Suprapubic skin (tissue), 4 donors: ENCODE data around the gene UQCRQ. TPM values are rescaled to one million over a fixed set of nuclear protein-coding genes. Genes with fewer than 3 reads are reported as not detected.

ENCODE experiments used
- DNase-seq, 2 donors: peaks; one replicate each; pipeline ENCODE4 v3.0.0-alpha.2; 2019; ENCODE audit warnings: low spot score in 2 of 2
- H3K27ac ChIP-seq: fragments of 200-600 bp; sonication (generic); one replicate; pipeline ENCODE4 v1.5.1; 2019
- H3K27me3 ChIP-seq: fragments of 200-600 bp; sonication (generic); one replicate; pipeline ENCODE4 v1.5.1; 2019
- H3K36me3 ChIP-seq: fragments of 200-600 bp; sonication (generic); one replicate; pipeline ENCODE4 v1.5.1; 2019
- H3K4me1 ChIP-seq: fragments of 200-600 bp; sonication (generic); one replicate; pipeline ENCODE4 v1.5.1; 2019
- H3K4me3 ChIP-seq: fragments of 200-600 bp; sonication (generic); one replicate; pipeline ENCODE4 v1.5.1; 2019; ENCODE audit warnings: mild to moderate bottlenecking
- H3K9me3 ChIP-seq: fragments of 200-600 bp; sonication (generic); one replicate; pipeline ENCODE4 v1.5.1; 2019
- CTCF ChIP-seq, 2 donors: fragments of 200-600 bp in 1 of 2; fragments of 450-650 bp in 1 of 2; sonication (generic) in 1 of 2; IDR thresholded peaks; one replicate each; pipeline ENCODE4 v1.5.1; 2016 to 2019; ENCODE audit warnings: antibody characterized with exemption in 2 of 2, mild to moderate bottlenecking in 1 of 2, moderate library complexity in 1 of 2
- EP300 ChIP-seq: sonication (generic); formaldehyde crosslinking; IDR thresholded peaks from one replicate; pipeline ENCODE4 v1.6.1; 2017; ENCODE audit warnings: antibody characterized with exemption
- POLR2A ChIP-seq, 2 donors: fragments of 450-650 bp; IDR thresholded peaks; one replicate each; pipeline ENCODE4 v1.6.1; 2017; ENCODE audit warnings: antibody characterized with exemption in 2 of 2, mild to moderate bottlenecking in 2 of 2, moderate library complexity in 2 of 2
- POLR2AphosphoS5 ChIP-seq, 3 donors: sonication (generic); formaldehyde crosslinking; IDR thresholded peaks; one replicate each; pipeline ENCODE4 v1.6.1; 2017; ENCODE audit warnings: antibody characterized with exemption in 3 of 3
- WGBS: methylation state at CpG from one replicate; pipeline ENCODE4 v1.1.5; 2018; 5-methylcytosine and 5-hydroxymethylcytosine counted together
- total RNA-seq, 4 donors: library from RNA; depleted of rRNA; stranded (reverse); fragments of >200 nt; gene quantifications; one replicate each; pipeline ENCODE4 v1.1.0, GENCODE V29; 2016

Gene UQCRQ
- total RNA-seq, 4 donors from 2014 or later, result 124 to 243 (median 161) TPM

GRCh38 chr5:132898094-132898493 lies 31.7 kb downstream of the UQCRQ start:
- TF ChIP-seq POLR2AphosphoS5 (IDR thresholded peaks at IDR 0.05) (no peak), EP300 (no peak), POLR2A (IDR thresholded peaks at IDR 0.05) (no peak), CTCF (IDR thresholded peaks at IDR 0.05) (no peak)
- H3K4me1 ChIP-seq, result no peaks in the 10 kb centered on the region
- WGBS, result 74% methylated on average over 3 of the region's 3 CpGs
- peaks cover 77% of the 10 kb centered on the region for H3K36me3 ChIP-seq
- no peak overlapping the region for H3K27ac ChIP-seq
- no peaks in the 10 kb centered on the region for H3K9me3 ChIP-seq
- no peak overlapping the region for H3K4me3 ChIP-seq
- no peaks in the 10 kb centered on the region for H3K27me3 ChIP-seq
- no peak for DNase-seq

- Histone ChIP-seq H3K4me1 (peaks cover 6% of the 10 kb centered on the region), H3K36me3 (peaks cover 55% of the 10 kb centered on the region), H3K27ac (no peak overlapping the region), H3K27me3 (no peaks in the 10 kb centered on the region), H3K9me3 (no peaks in the 10 kb centered on the region), H3K4me3 (no peak overlapping the region)
- TF ChIP-seq POLR2AphosphoS5 (IDR thresholded peaks at IDR 0.05) (no peak), POLR2A (IDR thresholded peaks at IDR 0.05) (no peak), CTCF (IDR thresholded peaks at IDR 0.05) (no peak), EP300 (no peak)
- 92% methylated on average over 4 of the region's 4 CpGs for WGBS
- DNase-seq, result no peak
Observed at GRCh38 chr5:132901036-132901435, 34.6 kb downstream of the UQCRQ start.

GRCh38 chr5:132901730-132902129 lies 35.3 kb downstream of the UQCRQ start:
- Histone ChIP-seq H3K9me3 (no peaks in the 10 kb centered on the region), H3K4me1 (peaks cover 6% of the 10 kb centered on the region), H3K4me3 (no peak overlapping the region), H3K27me3 (no peaks in the 10 kb centered on the region), H3K27ac (no peak overlapping the region), H3K36me3 (peaks cover 48% of the 10 kb centered on the region)
- 95% methylated on average over 3 of the region's 3 CpGs for WGBS
- TF ChIP-seq POLR2A (IDR thresholded peaks at IDR 0.05) (no peak), POLR2AphosphoS5 (IDR thresholded peaks at IDR 0.05) (no peak), CTCF (IDR thresholded peaks at IDR 0.05) (no peak), EP300 (no peak)
- DNase-seq, result no peak

GRCh38 chr5:132905938-132906337 lies 39.5 kb downstream of the UQCRQ start:
- Histone ChIP-seq H3K27ac (no peak overlapping the region), H3K36me3 (peaks cover 25% of the 10 kb centered on the region)
- DNase-seq, result no peak

GRCh38 chr5:132907161-132907560 lies 40.7 kb downstream of the UQCRQ start:
- H3K27ac ChIP-seq, result no peak overlapping the region
- peaks cover 20% of the 10 kb centered on the region for H3K36me3 ChIP-seq
- H3K4me1 ChIP-seq, result peaks cover 6% of the 10 kb centered on the region
- TF ChIP-seq POLR2AphosphoS5 (IDR thresholded peaks at IDR 0.05), result no peak
- TF ChIP-seq CTCF (IDR thresholded peaks at IDR 0.05), result no peak
- no peak for TF ChIP-seq POLR2A (IDR thresholded peaks at IDR 0.05)
- no peak for TF ChIP-seq EP300
- DNase-seq, result no peak
- WGBS, result 96% methylated on average over 2 of the region's 2 CpGs
- no peaks in the 10 kb centered on the region for H3K27me3 ChIP-seq
- no peaks in the 10 kb centered on the region for H3K9me3 ChIP-seq
- H3K4me3 ChIP-seq, result no peak overlapping the region

More at GRCh38 chr5:132905938-132906337, 39.5 kb downstream of the UQCRQ start:
- 46% methylated on average over 2 of the region's 2 CpGs for WGBS
- Histone ChIP-seq H3K9me3 (no peaks in the 10 kb centered on the region), H3K27me3 (no peaks in the 10 kb centered on the region), H3K4me3 (no peak overlapping the region), H3K4me1 (peaks cover 6% of the 10 kb centered on the region)
- no peak for TF ChIP-seq CTCF (IDR thresholded peaks at IDR 0.05)
- TF ChIP-seq POLR2AphosphoS5 (IDR thresholded peaks at IDR 0.05), result no peak
- TF ChIP-seq POLR2A (IDR thresholded peaks at IDR 0.05), result no peak
- no peak for TF ChIP-seq EP300
